Endothelial cell of umbilical vein (primary cell): Measurements from ENCODE around the gene OCEL1. TPM values are rescaled to one million over a fixed set of nuclear protein-coding genes. Genes with fewer than 3 reads are reported as not detected.

Source experiments
- BruUV-seq: library from RNA; stranded (reverse); fragments of 400-500 nt; replicated peaks from 2 replicates; lab custom pipeline; 2021; lab: Mats Ljungman, UMichigan
- CTCF ChIA-PET: fragments of 300-600, 350-600 bp; sonication (Branson Sonifier 250); formaldehyde crosslinking; loops from one replicate; lab custom pipeline; 2021; ENCODE audit warnings: antibody characterized with exemption, inconsistent platforms; lab: Charles Lee
- POLR2A ChIA-PET: fragments of 300-600, 350-600 bp; sonication (Branson Sonifier 250); formaldehyde crosslinking; loops from one replicate; lab custom pipeline; 2021; ENCODE audit warnings: antibody characterized with exemption, inconsistent platforms; lab: Charles Lee
- DNase-seq: peaks from one replicate; pipeline ENCODE4 v3.0.0-alpha.2; 2011; ENCODE audit warnings: low read depth, low spot score
- FAIRE-seq: peaks from 2 replicates; lab custom pipeline; 2011; peaks lifted over from hg19 to GRCh38; lab: Jason Lieb, UNC
- H2AFZ ChIP-seq: 2 replicates; pipeline ENCODE4 v1.6.0; 2012; ENCODE audit warnings: low read depth, low read length, control low read depth, inconsistent platforms
- H3K27ac ChIP-seq: 2 replicates; pipeline ENCODE4 v1.5.1; 2011; ENCODE audit warnings: low read depth, mild to moderate bottlenecking, control low read depth, low read length, moderate library complexity; ENCODE audit not compliant: insufficient read depth
- H3K27me3 ChIP-seq, 2 experiments: 2 replicates each; pipeline versions ENCODE4 v1.6.0 to v1.6.1; 2011; ENCODE audit warnings: low read length in 2 of 2, mixed read lengths in 1 of 2; ENCODE audit not compliant: control insufficient read depth in 2 of 2, insufficient read depth in 2 of 2
- H3K36me3 ChIP-seq, 2 experiments: 2 replicates in 1 of 2; 3 replicates in 1 of 2; pipeline ENCODE4 v1.5.1; 2011; ENCODE audit warnings: low read length in 2 of 2, mild to moderate bottlenecking in 1 of 2, moderate library complexity in 1 of 2; ENCODE audit not compliant: control insufficient read depth in 2 of 2, insufficient read depth in 2 of 2; ENCODE audit errors: extremely low read depth in 1 of 2
- H3K4me1 ChIP-seq: 3 replicates; pipeline ENCODE4 v1.5.1; 2011; ENCODE audit warnings: mild to moderate bottlenecking, low read length; ENCODE audit not compliant: control insufficient read depth, insufficient read depth; ENCODE audit errors: extremely low read depth
- H3K4me2 ChIP-seq: 2 replicates; pipeline ENCODE4 v1.6.1; 2011; ENCODE audit warnings: low read length, control low read depth, mixed read lengths; ENCODE audit not compliant: insufficient read depth
- H3K4me3 ChIP-seq, 3 experiments: fragments of 200-600 bp in 1 of 3; sonication (generic), shearing (Covaris generic) in 1 of 3; replicated peaks in 1 of 3; 2 replicates each; pipeline ENCODE4 v1.5.1; 2011 to 2016; ENCODE audit warnings: control low read depth in 3 of 3, low read length in 3 of 3, mild to moderate bottlenecking in 2 of 3, inconsistent platforms in 1 of 3, low read depth in 1 of 3, moderate library complexity in 1 of 3; ENCODE audit not compliant: insufficient read depth in 1 of 3
- H3K79me2 ChIP-seq: 2 replicates; pipeline ENCODE4 v1.6.0; 2012; ENCODE audit warnings: low read length, inconsistent platforms; ENCODE audit not compliant: control insufficient read depth, insufficient read depth
- H3K9ac ChIP-seq: replicated peaks from 2 replicates; pipeline ENCODE3; 2011; ENCODE audit warnings: low read length, control low read depth; ENCODE audit not compliant: insufficient read depth; ENCODE audit errors: extremely low read depth
- H3K9me1 ChIP-seq: replicated peaks from 3 replicates; pipeline ENCODE4 v1.6.0; 2011; ENCODE audit warnings: mild to moderate bottlenecking, low read length; ENCODE audit not compliant: control insufficient read depth, insufficient read depth; ENCODE audit errors: extremely low read depth
- H3K9me3 ChIP-seq: replicated peaks from 2 replicates; pipeline ENCODE4 v1.5.1; 2012; ENCODE audit warnings: low read length, inconsistent platforms; ENCODE audit not compliant: control insufficient read depth, insufficient read depth
- H4K20me1 ChIP-seq: replicated peaks from 2 replicates; pipeline ENCODE3; 2011; ENCODE audit warnings: mild to moderate bottlenecking, low read length; ENCODE audit not compliant: control insufficient read depth, insufficient read depth; ENCODE audit errors: extremely low read depth
- EZH2 ChIP-seq: IDR thresholded peaks from 2 replicates; pipeline ENCODE4 v1.6.1; 2012; ENCODE audit warnings: borderline replicate concordance, low read depth, mild to moderate bottlenecking, moderate library complexity, low read length, inconsistent platforms; ENCODE audit not compliant: severe bottlenecking
- FOS ChIP-seq: IDR thresholded peaks from 2 replicates; pipeline ENCODE4 v1.6.1; 2011; ENCODE audit warnings: mild to moderate bottlenecking, low read length, moderate library complexity, borderline replicate concordance; ENCODE audit not compliant: insufficient read depth
- GATA2 ChIP-seq: IDR thresholded peaks from 2 replicates; pipeline ENCODE4 v1.7.0; 2011; ENCODE audit warnings: low read depth, mild to moderate bottlenecking, moderate library complexity, mixed read lengths, low read length; ENCODE audit not compliant: insufficient read length, insufficient read depth
- JUN ChIP-seq: IDR thresholded peaks from 2 replicates; pipeline ENCODE4 v1.6.1; 2011; ENCODE audit warnings: borderline replicate concordance, low read depth; ENCODE audit not compliant: insufficient read length, insufficient read depth
- MYC ChIP-seq: IDR thresholded peaks from one replicate; pipeline ENCODE4 v1.6.1; 2011; ENCODE audit warnings: mild to moderate bottlenecking, low read depth, low read length
- POLR2A ChIP-seq: IDR thresholded peaks from 2 replicates; pipeline ENCODE4 v1.6.1; 2012; ENCODE audit warnings: low read depth, mild to moderate bottlenecking, control low read depth, low read length
- POLR2AphosphoS5 ChIP-seq: IDR thresholded peaks from 2 replicates; pipeline ENCODE4 v1.6.1; 2012; ENCODE audit warnings: low read depth, mild to moderate bottlenecking, control low read depth, low read length, moderate library complexity; ENCODE audit not compliant: insufficient read depth
- dilution Hi-C: fragments of 300-500 bp; cut with MboI; formaldehyde crosslinking; loops from one replicate; pipeline ENCODE4 v1.15.0; 2019; ENCODE audit warnings: low sequenced_read_pairs; ENCODE audit not compliant: extremely low pct_ligation_motif_present
- intact Hi-C: fragments of 100-400 bp; cut with micrococcal nuclease; formaldehyde crosslinking; loops from one replicate; pipeline ENCODE4 v1.10.0; 2022
- polyA plus RNA-seq, 4 experiments: library from polyadenylated mRNA; depleted of rRNA in 3 of 4; stranded (reverse) in 3 of 4; unstranded in 1 of 4; fragments of >200 nt; gene quantifications; 2 replicates each; pipeline versions ENCODE4 v1.2.1 to v1.2.3, GENCODE V29; 2011 to 2012; ENCODE audit warnings: missing spikeins in 1 of 4
- total RNA-seq: library from RNA; stranded (reverse); gene quantifications from 2 replicates; pipeline ENCODE4 v1.2.3, GENCODE V29; 2021
- TF ChIP-seq, protein P1 (sequence below), 2 donors: IDR thresholded peaks; 1 replicate in 1 of 2; 2 replicates in 1 of 2; pipeline ENCODE4 v1.5.1; 2011; ENCODE audit warnings: low read length in 2 of 2, mild to moderate bottlenecking in 2 of 2, moderate library complexity in 2 of 2, control low read depth in 1 of 2, inconsistent platforms in 1 of 2, low read depth in 1 of 2; ENCODE audit not compliant: insufficient read depth in 1 of 2; ENCODE audit errors: extremely low read depth in 1 of 2
- TF ChIP-seq, protein P2 (sequence below): IDR thresholded peaks from 2 replicates; pipeline ENCODE4 v1.6.1; 2011; ENCODE audit not compliant: insufficient read depth, insufficient read length

Gene OCEL1
- total and polyA plus RNA-seq, 2 donors (not counting 3 experiments of a cell fraction or from before 2014, with no cell fraction given) = 7.4 to 13.0 TPM

DNA sequence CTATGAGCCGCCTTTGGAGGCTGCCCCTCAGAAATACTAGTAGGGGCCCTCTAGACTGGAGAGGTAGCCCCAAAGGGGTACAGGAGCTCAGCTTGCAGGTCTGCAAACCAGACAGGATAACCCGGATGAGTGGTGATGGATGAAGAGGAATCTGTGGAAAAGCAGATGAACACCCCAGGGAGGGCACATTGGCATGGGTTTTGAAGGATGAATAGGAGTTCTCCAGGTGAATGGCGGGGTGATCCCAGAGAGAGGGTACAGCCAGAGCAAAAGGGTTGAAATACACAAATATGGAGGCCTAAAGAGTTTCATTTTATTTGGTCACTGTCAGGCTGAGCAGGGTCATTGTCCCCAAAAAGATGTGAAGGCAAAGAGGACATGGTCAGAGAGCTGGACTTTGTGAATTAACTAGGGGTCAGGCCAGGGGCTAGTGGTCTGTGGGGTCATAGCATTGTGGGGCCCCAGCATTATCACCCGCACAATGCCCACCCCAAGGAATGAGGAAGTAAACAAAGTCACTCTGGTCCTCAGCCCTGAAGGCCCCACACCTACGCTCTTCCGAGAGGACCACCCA is 14.9 kb downstream of the OCEL1 start:
- H3K9ac ChIP-seq = no peak overlapping the region
- POLR2A ChIA-PET = no interaction called here
- H3K79me2 ChIP-seq = peaks cover 27% of the 10 kb centered on the region
- H2AFZ ChIP-seq = no peak overlapping the region
- no peaks in the 10 kb centered on the region for H3K9me3 ChIP-seq
- no peaks in the 10 kb centered on the region for H3K27me3 ChIP-seq
- intact Hi-C loops (no loop called here), dilution Hi-C loops (no loop called here)
- DNase-seq (no peak), FAIRE-seq (no peak)
- no peak for TF ChIP-seq POLR2A
- TF ChIP-seq POLR2AphosphoS5 = no peak
- no peak for TF ChIP-seq JUN
- TF ChIP-seq EZH2 = no peak
- no peak for TF ChIP-seq FOS
- TF ChIP-seq GATA2 = no peak
- TF ChIP-seq, protein P1, sequence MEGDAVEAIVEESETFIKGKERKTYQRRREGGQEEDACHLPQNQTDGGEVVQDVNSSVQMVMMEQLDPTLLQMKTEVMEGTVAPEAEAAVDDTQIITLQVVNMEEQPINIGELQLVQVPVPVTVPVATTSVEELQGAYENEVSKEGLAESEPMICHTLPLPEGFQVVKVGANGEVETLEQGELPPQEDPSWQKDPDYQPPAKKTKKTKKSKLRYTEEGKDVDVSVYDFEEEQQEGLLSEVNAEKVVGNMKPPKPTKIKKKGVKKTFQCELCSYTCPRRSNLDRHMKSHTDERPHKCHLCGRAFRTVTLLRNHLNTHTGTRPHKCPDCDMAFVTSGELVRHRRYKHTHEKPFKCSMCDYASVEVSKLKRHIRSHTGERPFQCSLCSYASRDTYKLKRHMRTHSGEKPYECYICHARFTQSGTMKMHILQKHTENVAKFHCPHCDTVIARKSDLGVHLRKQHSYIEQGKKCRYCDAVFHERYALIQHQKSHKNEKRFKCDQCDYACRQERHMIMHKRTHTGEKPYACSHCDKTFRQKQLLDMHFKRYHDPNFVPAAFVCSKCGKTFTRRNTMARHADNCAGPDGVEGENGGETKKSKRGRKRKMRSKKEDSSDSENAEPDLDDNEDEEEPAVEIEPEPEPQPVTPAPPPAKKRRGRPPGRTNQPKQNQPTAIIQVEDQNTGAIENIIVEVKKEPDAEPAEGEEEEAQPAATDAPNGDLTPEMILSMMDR (IDR thresholded peaks at IDR 0.05; ENCODE audit: extremely low read depth in 1 of 2, insufficient read depth in 1 of 2, low read depth in 1 of 2, low read length in 2 of 2) = no peak
- TF ChIP-seq MYC = no peak
- TF ChIP-seq, protein P2, sequence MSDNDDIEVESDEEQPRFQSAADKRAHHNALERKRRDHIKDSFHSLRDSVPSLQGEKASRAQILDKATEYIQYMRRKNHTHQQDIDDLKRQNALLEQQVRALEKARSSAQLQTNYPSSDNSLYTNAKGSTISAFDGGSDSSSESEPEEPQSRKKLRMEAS = no peak
- peaks cover 10% of the 10 kb centered on the region for H3K4me1 ChIP-seq
- CTCF ChIA-PET = interaction anchor here (0.5 to 1.6 kb wide), 3 partner anchors 8 to 52 kb away, joined by 3 to 6 read pairs (median 4); no protein-coding TSS in a partner anchor
- no peaks in the 10 kb centered on the region for H4K20me1 ChIP-seq
- H3K4me2 ChIP-seq = no peak overlapping the region
- BruUV-seq = no TSS peak
- no peak overlapping the region for H3K4me3 ChIP-seq
- no peaks in the 10 kb centered on the region for H3K9me1 ChIP-seq
- no peak overlapping the region for H3K27ac ChIP-seq
- peaks cover 0 to 4% of the 10 kb centered on the region in 2 experiments for H3K36me3 ChIP-seq
